GM12874 (cell line): ENCODE data around the gene CT45A10.

Experiments
- TF ChIP-seq, protein P1 (sequence below): IDR thresholded peaks from 2 replicates; pipeline ENCODE4 v1.5.1; 2011; ENCODE audit warnings: low read depth, mild to moderate bottlenecking, control low read depth, low read length, moderate library complexity; ENCODE audit not compliant: insufficient read depth

The CT45A10 gene, protein sequence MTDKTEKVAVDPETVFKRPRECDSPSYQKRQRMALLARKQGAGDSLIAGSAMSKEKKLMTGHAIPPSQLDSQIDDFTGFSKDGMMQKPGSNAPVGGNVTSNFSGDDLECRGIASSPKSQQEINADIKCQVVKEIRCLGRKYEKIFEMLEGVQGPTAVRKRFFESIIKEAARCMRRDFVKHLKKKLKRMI

DNA sequence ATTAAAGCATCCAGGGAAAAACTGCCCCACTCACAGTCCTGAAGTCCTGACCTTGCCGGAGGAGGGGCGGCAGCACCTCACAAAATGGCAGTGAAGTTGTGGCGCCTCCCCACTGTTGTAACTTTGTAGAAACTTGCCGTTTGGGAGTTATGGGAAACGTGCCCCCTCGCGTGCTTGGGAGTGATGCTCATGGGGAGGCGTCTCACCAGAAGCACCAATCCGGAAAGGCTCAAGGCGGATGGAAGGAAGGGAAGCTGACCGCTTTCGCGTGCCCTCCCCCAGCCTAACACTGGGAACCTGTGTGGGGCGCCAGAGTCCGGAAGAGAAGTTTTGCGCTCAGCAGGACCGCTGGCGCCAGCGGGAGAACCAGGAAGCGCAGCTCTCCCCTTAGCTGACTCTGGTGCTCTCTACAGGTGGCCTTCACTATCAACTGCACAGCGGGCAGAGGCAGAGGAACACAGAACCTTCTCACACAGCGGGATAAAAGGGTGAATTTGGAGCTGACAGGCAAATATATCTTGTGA, at the start of gene CT45A10, which contains the start of gene SAGE1:
Gene CT45A10 (minus strand): TSS at position 151 of the 524 bp plus-strand sequence. CDS start 8,100 bp downstream, outside the sequence.
Gene SAGE1 (plus strand): TSS at position 423 of the 524 bp plus-strand sequence. CDS start 2,527 bp downstream, outside the sequence.
- TF ChIP-seq, protein P1, sequence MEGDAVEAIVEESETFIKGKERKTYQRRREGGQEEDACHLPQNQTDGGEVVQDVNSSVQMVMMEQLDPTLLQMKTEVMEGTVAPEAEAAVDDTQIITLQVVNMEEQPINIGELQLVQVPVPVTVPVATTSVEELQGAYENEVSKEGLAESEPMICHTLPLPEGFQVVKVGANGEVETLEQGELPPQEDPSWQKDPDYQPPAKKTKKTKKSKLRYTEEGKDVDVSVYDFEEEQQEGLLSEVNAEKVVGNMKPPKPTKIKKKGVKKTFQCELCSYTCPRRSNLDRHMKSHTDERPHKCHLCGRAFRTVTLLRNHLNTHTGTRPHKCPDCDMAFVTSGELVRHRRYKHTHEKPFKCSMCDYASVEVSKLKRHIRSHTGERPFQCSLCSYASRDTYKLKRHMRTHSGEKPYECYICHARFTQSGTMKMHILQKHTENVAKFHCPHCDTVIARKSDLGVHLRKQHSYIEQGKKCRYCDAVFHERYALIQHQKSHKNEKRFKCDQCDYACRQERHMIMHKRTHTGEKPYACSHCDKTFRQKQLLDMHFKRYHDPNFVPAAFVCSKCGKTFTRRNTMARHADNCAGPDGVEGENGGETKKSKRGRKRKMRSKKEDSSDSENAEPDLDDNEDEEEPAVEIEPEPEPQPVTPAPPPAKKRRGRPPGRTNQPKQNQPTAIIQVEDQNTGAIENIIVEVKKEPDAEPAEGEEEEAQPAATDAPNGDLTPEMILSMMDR, result no peak

DNA sequence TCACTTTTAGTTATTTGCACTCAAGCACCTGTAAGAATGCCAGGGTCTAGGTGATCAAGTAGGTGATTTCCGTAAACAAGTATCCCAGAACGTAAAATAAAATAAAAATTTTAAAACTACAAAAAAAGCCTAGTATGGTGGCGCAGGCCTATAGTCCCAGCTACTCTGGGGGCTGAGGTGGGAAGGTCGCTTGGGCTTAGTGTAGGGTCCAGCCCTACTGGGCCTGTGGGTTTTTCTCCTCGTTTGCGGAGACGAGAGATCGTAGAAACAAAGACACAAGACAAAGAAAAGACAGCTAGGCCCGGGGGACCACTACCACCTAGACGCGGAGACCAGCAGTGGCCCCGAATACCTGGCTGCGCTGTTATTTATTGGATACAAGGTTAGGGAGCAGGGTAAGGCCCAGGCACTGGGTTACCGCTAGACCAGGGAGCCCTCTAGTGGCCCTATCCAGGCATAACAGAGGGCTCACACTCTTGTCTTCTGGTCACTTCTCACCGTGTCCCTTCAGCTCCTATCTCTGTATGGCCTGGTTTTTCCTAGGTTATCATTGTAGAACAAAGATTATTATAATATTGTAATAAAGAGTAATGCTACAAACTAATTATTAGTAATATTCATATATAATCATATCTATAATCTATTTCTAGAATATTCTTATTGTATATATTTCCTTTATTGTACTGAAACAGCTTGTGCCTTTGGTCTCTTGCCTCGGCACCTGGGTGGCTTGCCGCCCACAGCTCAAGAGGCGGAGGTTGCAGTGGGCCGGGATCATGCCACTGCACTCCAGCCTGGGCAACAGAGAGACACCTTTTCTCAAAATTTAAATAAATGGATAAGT, 38.6 kb upstream of the CT45A10 start:
- TF ChIP-seq, protein P1, result peak; percentile 65

DNA sequence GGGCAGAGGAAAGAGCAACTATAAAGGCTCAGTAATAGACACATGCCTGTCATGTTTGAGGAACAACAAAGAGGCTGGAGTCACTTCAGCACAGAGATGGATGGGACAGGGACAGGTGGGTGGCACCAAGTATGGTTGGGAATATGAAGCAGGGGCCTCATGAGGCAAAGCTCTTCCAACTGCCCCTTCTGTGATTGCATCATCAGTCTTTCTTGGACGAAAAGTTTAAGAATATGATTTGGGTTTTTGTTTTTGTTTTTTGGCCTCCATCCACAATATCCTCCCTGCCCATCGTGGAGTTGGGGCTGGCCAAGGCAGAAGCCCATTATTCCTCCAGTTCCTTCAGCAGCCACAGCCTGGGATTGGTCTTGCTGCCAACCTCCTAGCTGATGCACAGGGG, 34.7 kb upstream of the CT45A10 start:
- TF ChIP-seq, protein P1, result no peak

DNA sequence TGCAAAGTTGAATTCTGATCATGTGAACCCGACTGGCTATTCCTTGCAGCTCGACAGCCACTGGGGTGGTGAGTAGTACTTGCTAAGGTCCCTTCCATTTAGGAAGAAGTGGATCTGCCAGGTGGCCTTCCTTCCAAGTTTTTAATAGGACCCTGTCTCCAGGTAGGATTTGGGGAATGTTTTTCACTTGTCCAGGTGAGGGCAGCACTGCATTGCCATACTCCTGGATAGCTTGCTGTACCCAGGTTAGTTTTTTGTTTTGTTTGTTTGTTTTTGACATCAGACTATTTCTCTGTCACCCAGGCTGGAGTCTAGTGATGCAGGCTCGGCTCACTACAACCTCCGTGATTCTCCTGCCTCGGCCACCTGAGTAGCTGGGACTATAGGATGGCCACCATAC, 30.1 kb upstream of the CT45A10 start:
- TF ChIP-seq, protein P1, result no peak

DNA sequence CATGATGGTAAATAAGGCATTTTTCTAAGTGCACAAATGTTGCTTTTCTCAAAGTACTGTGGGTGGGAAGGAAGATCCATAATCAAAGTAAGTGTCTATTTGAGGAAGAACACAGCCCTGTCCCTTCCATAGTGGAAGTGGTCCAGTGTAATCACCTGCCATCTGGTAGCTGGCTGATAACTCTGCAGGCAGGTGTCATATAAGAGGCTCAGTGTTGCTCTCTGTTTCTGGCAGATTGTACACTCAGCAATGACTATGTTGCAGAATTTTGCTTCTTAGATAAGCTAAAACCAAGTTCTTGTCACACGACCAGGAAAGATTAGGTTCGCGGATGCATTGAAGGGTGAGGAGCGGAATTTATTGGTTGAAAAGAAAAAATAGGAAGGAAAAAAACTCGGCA, 21.2 kb upstream of the CT45A10 start:
- TF ChIP-seq, protein P1, result no peak

DNA sequence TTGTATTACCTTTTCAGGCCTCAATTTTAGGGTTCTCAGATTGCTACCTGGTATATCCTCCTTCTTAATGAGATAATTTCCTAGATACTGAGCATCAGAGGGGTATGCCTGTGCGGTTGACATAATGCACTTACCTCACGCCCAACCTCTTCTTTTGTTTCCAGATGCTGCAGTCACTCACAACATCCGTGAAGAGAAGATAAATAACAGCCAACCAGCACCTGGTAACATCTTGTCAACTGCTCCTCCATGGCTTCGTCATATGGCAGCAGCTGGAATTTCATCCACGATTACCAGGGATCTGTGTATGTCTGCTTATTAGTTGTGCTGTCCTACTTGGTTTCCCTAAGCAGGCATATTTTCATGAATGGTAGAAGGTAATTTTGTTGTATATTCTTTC, 17.0 kb upstream of the CT45A10 start:
- TF ChIP-seq, protein P1, result no peak

DNA sequence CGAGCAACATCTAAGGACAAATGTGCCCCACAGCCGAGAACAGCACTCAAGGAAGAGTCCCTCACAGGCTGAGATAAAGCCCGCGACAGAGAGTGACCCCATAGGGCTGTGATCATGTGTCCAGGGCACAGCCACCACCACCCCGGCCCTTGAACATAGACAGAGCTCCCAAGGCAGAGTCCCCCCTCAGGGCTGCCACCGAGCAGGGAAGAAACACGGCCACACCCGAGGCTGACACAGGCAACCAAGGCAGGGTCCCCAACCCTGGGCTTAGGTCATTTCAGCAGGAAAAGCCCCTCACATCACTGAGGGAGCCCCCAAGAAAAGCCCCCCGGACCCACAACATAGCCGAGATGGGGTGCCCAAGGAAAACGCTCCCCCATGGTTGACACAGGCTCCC, 463 bp downstream of the CT45A10 start:
- TF ChIP-seq, protein P1, result no peak
